Left hindlimb (tissue), 1 donor: ENCODE measurements around the gene DGKG.
A peak's percentile ranks its signal among the peaks of the same experiment; 100 is the strongest.

ENCODE experiments used
- DNase-seq: peaks from one replicate; pipeline ENCODE4 v3.0.0-alpha.2; 2018

DGKG gene

GRCh38 chr3:186316666-186317260, 45.3 kb downstream of the DGKG start:
- no peak for DNase-seq

- no peak for DNase-seq
Observed at GRCh38 chr3:186315581-186316354, 46.3 kb downstream of the DGKG start.

GRCh38 chr3:186314896-186315295, 47.1 kb downstream of the DGKG start:
- DNase-seq = no peak

- no peak for DNase-seq
Observed at GRCh38 chr3:186311441-186311840, 50.6 kb downstream of the DGKG start.

- DNase-seq = no peak
Observed at GRCh38 chr3:186308549-186308948, 53.5 kb downstream of the DGKG start.

- no peak for DNase-seq
Observed at GRCh38 chr3:186307594-186308221, 54.3 kb downstream of the DGKG start.

- no peak for DNase-seq
Observed at GRCh38 chr3:186305286-186305685, 56.7 kb downstream of the DGKG start.

- DNase-seq = no peak
Observed at GRCh38 chr3:186303965-186304364, 58.1 kb downstream of the DGKG start.

GRCh38 chr3:186299327-186299726, 62.7 kb downstream of the DGKG start:
- DNase-seq = no peak

- DNase-seq = no peak
Observed at GRCh38 chr3:186298876-186299275, 63.2 kb downstream of the DGKG start.

- DNase-seq = no peak
Observed at GRCh38 chr3:186290796-186291195, 71.2 kb downstream of the DGKG start.

- DNase-seq = no peak
Observed at GRCh38 chr3:186287711-186288110, 74.3 kb downstream of the DGKG start.

GRCh38 chr3:186286114-186286513, 75.9 kb downstream of the DGKG start:
- DNase-seq = no peak

- no peak for DNase-seq
Observed at GRCh38 chr3:186284661-186285060, 77.4 kb downstream of the DGKG start.

- no peak for DNase-seq
Observed at GRCh38 chr3:186284349-186284652, 77.7 kb downstream of the DGKG start.

- DNase-seq = no peak
Observed at GRCh38 chr3:186283651-186284348, 78.2 kb downstream of the DGKG start.

GRCh38 chr3:186283096-186283495, 78.9 kb downstream of the DGKG start:
- DNase-seq = no peak

- DNase-seq = no peak
Observed at GRCh38 chr3:186281176-186281575, 80.9 kb downstream of the DGKG start.

- no peak for DNase-seq
Observed at GRCh38 chr3:186280737-186281136, 81.3 kb downstream of the DGKG start.

- peak; percentile 40 for DNase-seq
Observed at GRCh38 chr3:186277268-186277909, 84.6 kb downstream of the DGKG start.

GRCh38 chr3:186275436-186275835, 86.6 kb downstream of the DGKG start:
- no peak for DNase-seq

GRCh38 chr3:186273586-186273985, 88.4 kb downstream of the DGKG start:
- no peak for DNase-seq

- no peak for DNase-seq
Observed at GRCh38 chr3:186270701-186271100, 91.3 kb downstream of the DGKG start.
